Trophoblast cell (in vitro differentiated cells and primary cell): ENCODE measurements around the gene GHR.

Experiments used
- DNase-seq, 2 donors: peaks; one replicate each; pipeline ENCODE4 v3.0.0-alpha.2; 2016
- H2AFZ ChIP-seq: 2 replicates; pipeline ENCODE4 v1.6.1; 2013; ENCODE audit warnings: low read length, moderate library complexity, mild to moderate bottlenecking; ENCODE audit not compliant: insufficient read depth, poor library complexity
- H2AK5ac ChIP-seq: 2 replicates; pipeline ENCODE4 v1.6.1; 2013; ENCODE audit warnings: mild to moderate bottlenecking, low read length
- H2BK120ac ChIP-seq: 2 replicates; pipeline ENCODE4 v1.6.1; 2013; ENCODE audit warnings: low read length, mild to moderate bottlenecking, moderate library complexity; ENCODE audit not compliant: insufficient read depth, poor library complexity
- H2BK12ac ChIP-seq: 2 replicates; pipeline ENCODE4 v1.6.1; 2013; ENCODE audit warnings: mild to moderate bottlenecking, low read length, moderate library complexity
- H2BK5ac ChIP-seq: 2 replicates; pipeline ENCODE4 v1.6.1; 2013; ENCODE audit warnings: low read length, low read depth, moderate library complexity, mild to moderate bottlenecking; ENCODE audit not compliant: poor library complexity
- H3K14ac ChIP-seq: 2 replicates; pipeline ENCODE4 v1.6.1; 2013; ENCODE audit warnings: mild to moderate bottlenecking, low read length
- H3K18ac ChIP-seq: 2 replicates; pipeline ENCODE4 v1.6.1; 2013; ENCODE audit warnings: mild to moderate bottlenecking, low read length
- H3K23ac ChIP-seq: 2 replicates; pipeline ENCODE4 v1.6.1; 2013; ENCODE audit warnings: low read length
- H3K27ac ChIP-seq: 2 replicates; pipeline ENCODE4 v1.5.1; 2013; ENCODE audit warnings: low read depth, mild to moderate bottlenecking, inconsistent platforms, low read length, moderate library complexity
- H3K27me3 ChIP-seq: 2 replicates; pipeline ENCODE4 v1.6.1; 2013; ENCODE audit warnings: inconsistent platforms, mild to moderate bottlenecking, low read length, moderate library complexity; ENCODE audit not compliant: insufficient read depth
- H3K36me3 ChIP-seq, 2 experiments: 1 replicate in 1 of 2; 2 replicates in 1 of 2; pipeline ENCODE4 v1.6.1; 2013; ENCODE audit warnings: low read length in 2 of 2, mild to moderate bottlenecking in 2 of 2, moderate library complexity in 1 of 2; ENCODE audit not compliant: insufficient read depth in 2 of 2, control insufficient read depth in 1 of 2
- H3K4ac ChIP-seq: 2 replicates; pipeline ENCODE4 v1.6.1; 2013; ENCODE audit warnings: low read depth, mild to moderate bottlenecking, low read length, moderate library complexity
- H3K4me1 ChIP-seq, 2 experiments: 1 replicate in 1 of 2; 2 replicates in 1 of 2; pipeline ENCODE4 v1.6.1; 2013; ENCODE audit warnings: low read length in 2 of 2, mild to moderate bottlenecking in 2 of 2, moderate library complexity in 1 of 2; ENCODE audit not compliant: insufficient read depth in 2 of 2, control insufficient read depth in 1 of 2
- H3K4me2 ChIP-seq: 2 replicates; pipeline ENCODE4 v1.6.1; 2013; ENCODE audit warnings: inconsistent platforms, mild to moderate bottlenecking, low read length, moderate library complexity
- H3K4me3 ChIP-seq: 2 replicates; pipeline ENCODE4 v1.5.1; 2013; ENCODE audit warnings: mild to moderate bottlenecking, low read depth, low read length, inconsistent platforms
- H3K79me1 ChIP-seq: one replicate; pipeline ENCODE4 v1.6.1; 2013; ENCODE audit warnings: low read length
- H3K79me2 ChIP-seq: 2 replicates; pipeline ENCODE4 v1.6.1; 2013; ENCODE audit warnings: low read length, mild to moderate bottlenecking; ENCODE audit not compliant: control insufficient read depth, insufficient read depth, poor library complexity
- H3K9ac ChIP-seq: 2 replicates; pipeline ENCODE4 v1.6.1; 2013; ENCODE audit warnings: mild to moderate bottlenecking, low read length
- H3K9me3 ChIP-seq: 2 replicates; pipeline ENCODE4 v1.6.1; 2013; ENCODE audit warnings: low read depth, mild to moderate bottlenecking, control low read depth, inconsistent platforms, low read length; ENCODE audit not compliant: insufficient read depth
- H4K12ac ChIP-seq: 2 replicates; pipeline ENCODE4 v1.6.1; 2013; ENCODE audit warnings: low read depth, mild to moderate bottlenecking, low read length, moderate library complexity
- H4K8ac ChIP-seq: 2 replicates; pipeline ENCODE4 v1.6.1; 2013; ENCODE audit warnings: low read depth, mild to moderate bottlenecking, low read length, moderate library complexity
- H4K91ac ChIP-seq: one replicate; pipeline ENCODE4 v1.6.1; 2013; ENCODE audit warnings: low read depth, mild to moderate bottlenecking, low read length, moderate library complexity
- WGBS: extraction: QIAGEN DNeasy Blood & Tissue Kit; methylation state at CpG from one replicate; pipeline ENCODE4 v1.1.7; 2013; ENCODE audit warnings: missing lambda C conversion rate; ENCODE audit not compliant: insufficient read length, insufficient coverage; ENCODE audit errors: extremely low coverage; 5-methylcytosine and 5-hydroxymethylcytosine counted together

GHR gene

GRCh38 chr5:42429694-42430093 lies 6.5 kb downstream of the GHR start:
- no peak overlapping the region for H3K4me2 ChIP-seq
- no peak overlapping the region for H3K14ac ChIP-seq
- H2AK5ac ChIP-seq, result no peak overlapping the region
- no peak overlapping the region for H3K27ac ChIP-seq
- no peak overlapping the region for H2BK5ac ChIP-seq
- WGBS, result no CpG with 5 or more reads among the region's 1 CpG
- no peaks in the 10 kb centered on the region for H3K36me3 ChIP-seq
- H4K91ac ChIP-seq, result no peak overlapping the region
- no peak overlapping the region for H3K9ac ChIP-seq
- no peak overlapping the region for H4K8ac ChIP-seq
- H3K79me2 ChIP-seq, result no peaks in the 10 kb centered on the region
- H3K4me3 ChIP-seq, result no peak overlapping the region
- no peak for DNase-seq
- H4K12ac ChIP-seq, result no peak overlapping the region
- no peaks in the 10 kb centered on the region for H3K9me3 ChIP-seq
- H3K4me1 ChIP-seq, result peaks cover 0 to 2% of the 10 kb centered on the region in 2 experiments
- H3K23ac ChIP-seq, result no peak overlapping the region
- no peaks in the 10 kb centered on the region for H3K79me1 ChIP-seq
- no peak overlapping the region for H2BK12ac ChIP-seq
- H3K27me3 ChIP-seq, result no peaks in the 10 kb centered on the region
- no peak overlapping the region for H3K18ac ChIP-seq
- H2BK120ac ChIP-seq, result no peak overlapping the region
- H2AFZ ChIP-seq, result no peak overlapping the region
- H3K4ac ChIP-seq, result no peak overlapping the region

- H3K9ac ChIP-seq, result no peak overlapping the region
- no peaks in the 10 kb centered on the region for H3K79me1 ChIP-seq
Observed at GRCh38 chr5:42434047-42434724, 10.9 kb downstream of the GHR start.

GRCh38 chr5:42436051-42436450 lies 12.8 kb downstream of the GHR start:
- Histone ChIP-seq H2BK120ac (no peak overlapping the region), H3K4me1 (no peaks in the 10 kb centered on the region), H3K27me3 (no peaks in the 10 kb centered on the region), H3K4me3 (no peak overlapping the region), H3K18ac (no peak overlapping the region), H3K23ac (no peak overlapping the region), H3K79me2 (no peaks in the 10 kb centered on the region), H3K9me3 (no peaks in the 10 kb centered on the region), H3K4me2 (no peak overlapping the region), H3K4ac (no peak overlapping the region), H3K9ac (no peak overlapping the region), H4K12ac (no peak overlapping the region), H3K27ac (no peak overlapping the region), H3K36me3 (no peaks in the 10 kb centered on the region), H2BK5ac (no peak overlapping the region), H2AK5ac (no peak overlapping the region), H2BK12ac (no peak overlapping the region), H2AFZ (no peak overlapping the region), H3K79me1 (no peaks in the 10 kb centered on the region), H4K8ac (no peak overlapping the region), H4K91ac (no peak overlapping the region), H3K14ac (no peak overlapping the region)
- no peak for DNase-seq

More at GRCh38 chr5:42434047-42434724, 10.9 kb downstream of the GHR start:
- no peak overlapping the region for H3K18ac ChIP-seq
- no peak overlapping the region for H2AK5ac ChIP-seq
- no peak overlapping the region for H3K23ac ChIP-seq
- no peak overlapping the region for H3K4me3 ChIP-seq
- no peak overlapping the region for H2BK12ac ChIP-seq
- no peak overlapping the region for H4K91ac ChIP-seq
- H3K4ac ChIP-seq, result no peak overlapping the region
- no peak for DNase-seq
- no peaks in the 10 kb centered on the region for H3K4me1 ChIP-seq
- H3K14ac ChIP-seq, result no peak overlapping the region
- H3K9me3 ChIP-seq, result no peaks in the 10 kb centered on the region
- no peak overlapping the region for H2BK5ac ChIP-seq
- no peaks in the 10 kb centered on the region for H3K36me3 ChIP-seq
- no peak overlapping the region for H2BK120ac ChIP-seq
- no peak overlapping the region for H3K27ac ChIP-seq
- no peaks in the 10 kb centered on the region for H3K27me3 ChIP-seq
- H4K8ac ChIP-seq, result no peak overlapping the region
- H3K79me2 ChIP-seq, result no peaks in the 10 kb centered on the region
- no peak overlapping the region for H4K12ac ChIP-seq
- H3K4me2 ChIP-seq, result no peak overlapping the region
- H2AFZ ChIP-seq, result no peak overlapping the region

- H2AFZ ChIP-seq, result no peak overlapping the region
- no peak overlapping the region for H2BK120ac ChIP-seq
- H3K36me3 ChIP-seq, result no peaks in the 10 kb centered on the region
- no peaks in the 10 kb centered on the region for H3K27me3 ChIP-seq
- H3K4me1 ChIP-seq, result no peaks in the 10 kb centered on the region
- H3K4me2 ChIP-seq, result no peak overlapping the region
- H3K4ac ChIP-seq, result no peak overlapping the region
- no peak overlapping the region for H3K18ac ChIP-seq
- H3K27ac ChIP-seq, result no peak overlapping the region
- no peaks in the 10 kb centered on the region for H3K79me1 ChIP-seq
- no peak overlapping the region for H3K14ac ChIP-seq
- H4K8ac ChIP-seq, result no peak overlapping the region
- H3K79me2 ChIP-seq, result no peaks in the 10 kb centered on the region
- no peak overlapping the region for H3K23ac ChIP-seq
- H3K4me3 ChIP-seq, result no peak overlapping the region
- no peak overlapping the region for H2AK5ac ChIP-seq
- H2BK5ac ChIP-seq, result no peak overlapping the region
- no peak overlapping the region for H2BK12ac ChIP-seq
- no CpG with 5 or more reads among the region's 5 CpGs for WGBS
- H4K12ac ChIP-seq, result no peak overlapping the region
- H4K91ac ChIP-seq, result no peak overlapping the region
- no peak for DNase-seq
- H3K9me3 ChIP-seq, result peaks cover 2% of the 10 kb centered on the region
- no peak overlapping the region for H3K9ac ChIP-seq
Observed at GRCh38 chr5:42454216-42454995, 31.2 kb downstream of the GHR start.
